ENCODE data around the gene LYSET.
"Not testable (repeated sequence)": the region's sequence is repeated elsewhere in the genome, so short reads cannot be mapped to it uniquely, and the experiment has no call there.

LYSET gene

GRCh38 chr14:93214598-93214997 is 29.5 kb downstream of the LYSET start:
- in situ Hi-C loops (cut with HindIII; ENCODE audit: low sequenced_read_pairs), result no loop called here

DNA sequence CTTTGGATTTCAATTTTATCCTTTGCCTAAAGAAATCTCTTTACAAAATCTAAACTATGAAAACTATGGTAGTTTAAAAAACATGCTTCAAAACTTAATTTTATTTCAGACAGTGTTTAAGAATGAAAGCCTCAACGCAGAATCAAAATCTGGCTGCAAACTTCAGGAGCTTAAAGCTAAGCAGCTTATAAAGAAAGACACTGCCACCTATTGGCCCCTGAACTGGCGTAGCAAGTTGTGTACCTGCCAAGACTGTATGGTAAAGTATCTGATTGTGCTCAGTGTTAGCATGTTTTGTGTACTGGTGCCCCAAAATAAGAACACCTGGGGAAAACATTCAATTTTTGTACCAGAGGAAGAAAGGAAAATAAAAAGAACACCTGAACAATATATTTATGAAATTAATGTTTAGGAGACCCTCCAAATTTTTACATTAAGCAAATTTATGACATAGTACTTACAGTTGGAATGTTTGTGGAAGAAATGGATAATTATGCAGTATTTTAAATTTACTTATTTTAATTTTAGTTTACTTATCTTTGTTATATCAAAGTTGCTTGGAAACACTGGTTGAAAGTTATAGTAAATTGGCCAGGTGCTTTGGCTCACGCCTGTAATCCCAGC is 34.1 kb downstream of the LYSET start:
- in situ Hi-C loops (cut with HindIII; ENCODE audit: low sequenced_read_pairs), result no loop called here

- in situ Hi-C loops (cut with HindIII; ENCODE audit: low sequenced_read_pairs), result no loop called here
Observed at GRCh38 chr14:93220509-93220908, 35.4 kb downstream of the LYSET start.

DNA sequence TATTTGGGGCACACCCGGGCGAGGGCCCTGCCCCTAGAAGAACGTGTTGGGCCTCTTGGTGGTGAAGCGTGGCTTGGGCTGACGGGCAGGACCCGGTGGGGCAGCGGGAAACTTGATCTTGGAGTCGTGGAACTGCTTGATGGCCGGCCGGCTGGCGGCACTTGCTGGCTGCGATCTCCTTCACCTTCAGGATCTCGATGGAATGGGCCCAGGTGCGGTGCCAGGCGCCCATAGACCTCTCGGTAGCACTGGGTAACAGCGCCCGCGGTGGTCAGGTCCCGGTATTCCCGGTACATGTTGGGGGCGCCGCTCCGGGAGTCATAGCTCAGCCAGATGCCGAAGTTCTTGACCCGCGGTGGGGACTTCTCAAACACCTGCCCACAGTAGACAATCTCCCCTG is 38.4 kb downstream of the LYSET start:
- in situ Hi-C loops (cut with HindIII; ENCODE audit: low sequenced_read_pairs), result no loop called here

DNA sequence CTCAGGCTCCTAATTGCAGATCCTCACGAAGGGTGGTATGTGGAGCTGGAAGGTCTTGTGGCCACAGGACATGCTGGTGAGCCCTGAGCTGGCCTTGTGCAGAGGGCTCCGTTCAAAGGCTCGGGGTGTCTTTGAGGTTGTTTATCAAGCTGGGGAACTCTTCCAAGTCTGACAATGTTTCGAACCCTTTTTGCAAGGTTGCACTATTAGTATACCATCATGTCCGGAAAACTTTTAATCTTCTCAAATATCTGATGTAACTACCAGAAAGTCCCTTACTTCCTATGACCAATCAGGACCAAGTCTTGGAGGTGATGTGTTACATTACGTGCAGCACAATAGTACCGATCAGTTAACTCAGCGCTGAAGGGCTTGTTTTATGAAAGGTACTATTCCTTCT is 43.4 kb downstream of the LYSET start:
- in situ Hi-C loops (cut with HindIII; ENCODE audit: low sequenced_read_pairs), result no loop called here

GRCh38 chr14:93230539-93230938 is 45.4 kb downstream of the LYSET start:
- in situ Hi-C loops (cut with HindIII; ENCODE audit: low sequenced_read_pairs), result no loop called here

DNA sequence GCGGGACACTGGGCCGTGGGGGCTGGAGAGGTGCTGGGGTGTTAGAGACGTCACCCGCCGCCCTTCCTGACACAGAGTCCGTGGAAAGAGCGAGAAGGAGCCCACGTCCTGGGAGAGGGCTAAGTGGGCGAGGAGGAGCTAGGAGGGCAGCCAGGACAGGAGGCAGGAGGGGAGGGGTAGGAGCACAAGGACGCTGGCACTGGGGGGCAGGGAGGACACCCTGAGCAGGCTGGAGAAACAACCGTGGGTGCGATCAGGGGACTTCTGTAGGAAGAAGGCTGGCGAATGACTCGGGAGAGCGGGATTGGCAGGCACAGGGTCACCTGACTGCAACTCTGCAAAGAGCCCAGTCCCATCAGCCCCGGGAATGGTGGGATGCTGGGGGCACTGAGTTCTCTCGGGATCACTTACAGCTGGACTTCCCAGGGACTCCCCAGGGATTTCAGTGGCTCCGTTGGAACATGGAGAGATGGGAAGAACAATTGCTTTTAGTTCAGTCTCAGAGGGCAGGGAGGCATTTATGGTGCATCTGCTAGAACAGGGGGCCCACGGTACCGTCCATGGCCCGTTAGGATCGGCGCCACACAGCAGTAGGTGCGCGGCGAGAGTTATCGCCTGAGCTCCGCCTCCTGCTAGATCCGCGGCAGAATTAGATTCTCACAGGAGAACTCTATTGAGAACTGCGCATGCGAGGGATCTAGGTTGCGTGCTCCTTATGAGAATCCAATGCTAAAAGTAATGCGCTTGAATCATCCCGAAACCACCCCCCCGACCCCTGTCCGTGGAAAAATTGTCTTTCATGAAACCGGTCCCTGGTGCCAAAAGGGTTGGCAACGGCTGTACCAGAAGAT is 46.2 kb downstream of the LYSET start:
- in situ Hi-C loops (cut with HindIII; ENCODE audit: low sequenced_read_pairs), result no loop called here

DNA sequence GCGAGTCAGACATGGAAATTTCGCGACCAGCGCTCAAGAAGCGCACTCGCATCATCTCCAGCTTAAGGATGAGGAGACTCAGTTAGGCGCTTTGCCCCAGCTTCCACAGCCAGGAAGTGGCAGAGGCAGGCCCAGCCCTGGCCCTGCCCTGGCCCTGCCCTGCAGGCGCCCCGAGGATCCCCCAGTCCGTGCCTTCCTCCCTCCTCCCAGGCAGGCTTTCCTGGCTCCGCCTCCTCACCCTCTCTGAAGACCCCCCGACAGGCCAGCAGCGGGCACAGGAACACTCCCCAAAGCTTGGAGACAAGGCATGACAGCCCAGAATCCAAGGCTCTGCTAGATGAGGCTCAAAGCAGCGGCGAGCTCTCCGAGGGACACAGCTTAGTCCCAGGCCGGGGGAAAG is 47.0 kb downstream of the LYSET start:
- in situ Hi-C loops (cut with HindIII; ENCODE audit: low sequenced_read_pairs), result no loop called here

- in situ Hi-C loops (cut with HindIII; ENCODE audit: low sequenced_read_pairs), result not testable (repeated sequence)
Observed at GRCh38 chr14:93233078-93233477, 48.0 kb downstream of the LYSET start.

GRCh38 chr14:93234798-93235197 is 49.7 kb downstream of the LYSET start:
- in situ Hi-C loops (cut with HindIII; ENCODE audit: low sequenced_read_pairs), result no loop called here

All from endothelial cell of hepatic sinusoid (primary cell).